ENCODE results near the gene NRCAM.

DNA sequence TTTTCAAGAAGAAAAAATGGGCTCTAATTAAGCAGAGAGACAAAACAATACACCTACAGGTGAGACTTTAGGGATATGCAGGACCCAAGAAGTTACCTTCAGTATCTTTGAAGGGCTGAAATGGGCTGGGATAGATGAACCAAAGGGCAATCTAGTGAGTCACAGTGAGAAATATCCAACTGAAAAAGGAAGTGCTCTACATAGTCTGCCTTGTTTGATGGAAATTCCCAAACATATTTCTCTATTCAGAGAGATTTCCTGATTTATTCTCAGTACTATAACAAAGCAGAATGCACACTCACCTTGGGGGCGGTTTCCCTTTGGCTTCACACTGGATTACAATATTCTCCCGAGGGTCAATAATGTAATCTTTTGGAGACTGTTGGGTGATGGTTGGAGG lies 222.0 kb downstream of the NRCAM start:
- TF ChIP-seq TRIM24 (CRISPR knock-in tag; IDR thresholded peaks at IDR 0.05) (no peak), NFIC (IDR thresholded peaks at IDR 0.05; ENCODE audit: low read length) (no peak), ARNTL (CRISPR knock-in tag; IDR thresholded peaks at IDR 0.05) (no peak), ASH2L (IDR thresholded peaks at IDR 0.05; ENCODE audit: insufficient read length, low read depth, low read length) (no peak), ZSCAN9 (CRISPR knock-in tag; IDR thresholded peaks at IDR 0.05; ENCODE audit: borderline replicate concordance) (no peak), TCF7L2 (IDR thresholded peaks at IDR 0.05; ENCODE audit: low read depth, low read length) (no peak), ZNF24 (IDR thresholded peaks at IDR 0.05) (no peak), NCOR1 (IDR thresholded peaks at IDR 0.05; ENCODE audit: borderline replicate concordance, low read length) (no peak)
- TF ChIP-seq, protein P1, sequence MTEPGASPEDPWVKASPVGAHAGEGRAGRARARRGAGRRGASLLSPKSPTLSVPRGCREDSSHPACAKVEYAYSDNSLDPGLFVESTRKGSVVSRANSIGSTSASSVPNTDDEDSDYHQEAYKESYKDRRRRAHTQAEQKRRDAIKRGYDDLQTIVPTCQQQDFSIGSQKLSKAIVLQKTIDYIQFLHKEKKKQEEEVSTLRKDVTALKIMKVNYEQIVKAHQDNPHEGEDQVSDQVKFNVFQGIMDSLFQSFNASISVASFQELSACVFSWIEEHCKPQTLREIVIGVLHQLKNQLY (CRISPR knock-in tag; IDR thresholded peaks at IDR 0.05) = no peak
- TF ChIP-seq, protein P2, sequence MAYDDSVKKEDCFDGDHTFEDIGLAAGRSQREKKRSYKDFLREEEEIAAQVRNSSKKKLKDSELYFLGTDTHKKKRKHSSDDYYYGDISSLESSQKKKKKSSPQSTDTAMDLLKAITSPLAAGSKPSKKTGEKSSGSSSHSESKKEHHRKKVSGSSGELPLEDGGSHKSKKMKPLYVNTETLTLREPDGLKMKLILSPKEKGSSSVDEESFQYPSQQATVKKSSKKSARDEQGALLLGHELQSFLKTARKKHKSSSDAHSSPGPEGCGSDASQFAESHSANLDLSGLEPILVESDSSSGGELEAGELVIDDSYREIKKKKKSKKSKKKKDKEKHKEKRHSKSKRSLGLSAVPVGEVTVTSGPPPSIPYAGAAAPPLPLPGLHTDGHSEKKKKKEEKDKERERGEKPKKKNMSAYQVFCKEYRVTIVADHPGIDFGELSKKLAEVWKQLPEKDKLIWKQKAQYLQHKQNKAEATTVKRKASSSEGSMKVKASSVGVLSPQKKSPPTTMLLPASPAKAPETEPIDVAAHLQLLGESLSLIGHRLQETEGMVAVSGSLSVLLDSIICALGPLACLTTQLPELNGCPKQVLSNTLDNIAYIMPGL (CRISPR knock-in tag; IDR thresholded peaks at IDR 0.05; ENCODE audit: borderline replicate concordance in 1 of 2, low read depth in 1 of 2) = no peak
- TF ChIP-seq, protein P3, sequence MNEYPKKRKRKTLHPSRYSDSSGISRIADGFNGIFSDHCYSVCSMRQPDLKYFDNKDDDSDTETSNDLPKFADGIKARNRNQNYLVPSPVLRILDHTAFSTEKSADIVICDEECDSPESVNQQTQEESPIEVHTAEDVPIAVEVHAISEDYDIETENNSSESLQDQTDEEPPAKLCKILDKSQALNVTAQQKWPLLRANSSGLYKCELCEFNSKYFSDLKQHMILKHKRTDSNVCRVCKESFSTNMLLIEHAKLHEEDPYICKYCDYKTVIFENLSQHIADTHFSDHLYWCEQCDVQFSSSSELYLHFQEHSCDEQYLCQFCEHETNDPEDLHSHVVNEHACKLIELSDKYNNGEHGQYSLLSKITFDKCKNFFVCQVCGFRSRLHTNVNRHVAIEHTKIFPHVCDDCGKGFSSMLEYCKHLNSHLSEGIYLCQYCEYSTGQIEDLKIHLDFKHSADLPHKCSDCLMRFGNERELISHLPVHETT (CRISPR knock-in tag; conservative IDR thresholded peaks at IDR 0.05) = no peak

Data from HepG2 (cell line).